ENCODE measurements around the gene UBR4.

Gene UBR4

DNA sequence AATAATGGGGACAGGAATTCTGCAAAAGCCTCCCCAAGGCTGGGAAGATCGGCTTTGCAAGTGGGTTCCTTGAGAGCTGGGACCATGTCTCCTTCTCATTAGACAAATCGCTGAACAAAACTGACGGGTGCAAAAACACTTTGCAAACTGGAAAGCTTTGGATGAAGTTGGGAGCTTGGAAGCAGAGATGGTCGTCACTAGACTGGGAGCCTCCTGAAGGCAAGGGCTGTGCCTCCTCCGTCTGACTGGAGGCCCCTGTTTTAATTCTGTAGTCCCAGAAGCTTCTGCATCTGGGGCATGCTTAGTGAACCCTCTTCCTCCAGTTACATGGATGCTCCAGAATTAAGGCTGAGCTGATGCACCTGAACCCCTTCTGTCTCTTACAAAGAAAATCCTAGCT is 171.3 kb downstream of the UBR4 start:
- no peak for DNase-seq
- no peaks in the 10 kb centered on the region for H3K9me3 ChIP-seq (replicated peaks; ENCODE audit: insufficient read depth, low read length)
- peaks cover 97% of the 10 kb centered on the region for H3K27me3 ChIP-seq (replicated peaks; ENCODE audit: insufficient read depth, low read length)
- no peak overlapping the region for H3K4me2 ChIP-seq (ENCODE audit: low read depth, low read length)
- H4K20me1 ChIP-seq (ENCODE audit: insufficient read depth, low read length) = no peaks in the 10 kb centered on the region
- no peaks in the 10 kb centered on the region for H3K9me2 ChIP-seq (replicated peaks; ENCODE audit: insufficient read depth, low read length)
- H3K79me2 ChIP-seq (ENCODE audit: low read length) = no peaks in the 10 kb centered on the region
- no peaks in the 10 kb centered on the region for H3K4me1 ChIP-seq (ENCODE audit: low read length)
- H3K9ac ChIP-seq (ENCODE audit: low read length) = no peak overlapping the region
- no peak overlapping the region for H3K27ac ChIP-seq (ENCODE audit: low read length)
- H3K4me3 ChIP-seq (ENCODE audit: low read length) = no peak overlapping the region
- TF ChIP-seq EZH2 (optimal IDR thresholded peaks at IDR 0.05; ENCODE audit: low read depth, low read length) (no peak), EZH2phosphoT487 (IDR thresholded peaks at IDR 0.05; ENCODE audit: low read length) (no peak), CTCF (IDR thresholded peaks at IDR 0.05; ENCODE audit: low read length) (no peak)
- no peak overlapping the region for H2AFZ ChIP-seq (ENCODE audit: low read length)
- H3K36me3 ChIP-seq (replicated peaks; ENCODE audit: insufficient read depth, low read length) = no peaks in the 10 kb centered on the region
- H3F3A ChIP-seq (ENCODE audit: insufficient read depth, low read length) = no peaks in the 10 kb centered on the region

DNA sequence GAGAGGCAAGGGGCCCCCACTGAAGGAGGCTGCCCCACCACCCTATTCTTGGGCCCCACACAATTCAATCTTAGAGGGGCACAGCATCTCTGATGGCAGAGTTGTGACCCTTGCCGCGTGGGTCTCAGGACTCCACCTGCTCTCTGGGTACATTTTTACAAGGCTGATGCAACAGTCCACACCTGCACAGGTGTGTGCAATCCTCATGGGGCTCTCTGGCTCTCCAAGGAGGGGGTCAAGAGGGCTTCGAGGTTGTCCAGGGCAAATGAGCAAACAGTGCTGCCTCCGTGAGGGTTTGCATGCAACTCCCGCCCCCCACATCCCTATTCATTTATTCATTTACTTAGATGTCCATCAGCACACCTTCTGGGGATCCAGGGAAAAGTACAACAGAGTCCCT is 172.0 kb downstream of the UBR4 start:
- no peak overlapping the region for H3K27ac ChIP-seq (ENCODE audit: low read length)
- TF ChIP-seq EZH2phosphoT487 (IDR thresholded peaks at IDR 0.05; ENCODE audit: low read length) (no peak), EZH2 (optimal IDR thresholded peaks at IDR 0.05; ENCODE audit: low read depth, low read length) (no peak), CTCF (IDR thresholded peaks at IDR 0.05; ENCODE audit: low read length) (no peak)
- no peak overlapping the region for H2AFZ ChIP-seq (ENCODE audit: low read length)
- H3K4me1 ChIP-seq (ENCODE audit: low read length) = no peaks in the 10 kb centered on the region
- H3K4me2 ChIP-seq (ENCODE audit: low read depth, low read length) = no peak overlapping the region
- no peaks in the 10 kb centered on the region for H3F3A ChIP-seq (ENCODE audit: insufficient read depth, low read length)
- no peak overlapping the region for H3K4me3 ChIP-seq (ENCODE audit: low read length)
- no peaks in the 10 kb centered on the region for H3K79me2 ChIP-seq (ENCODE audit: low read length)
- H3K9me3 ChIP-seq (replicated peaks; ENCODE audit: insufficient read depth, low read length) = no peaks in the 10 kb centered on the region
- no peak for DNase-seq
- H3K36me3 ChIP-seq (replicated peaks; ENCODE audit: insufficient read depth, low read length) = no peaks in the 10 kb centered on the region
- H3K9me2 ChIP-seq (replicated peaks; ENCODE audit: insufficient read depth, low read length) = no peaks in the 10 kb centered on the region
- no peak overlapping the region for H3K9ac ChIP-seq (ENCODE audit: low read length)
- H3K27me3 ChIP-seq (replicated peaks; ENCODE audit: insufficient read depth, low read length) = peaks cover 97% of the 10 kb centered on the region
- no peaks in the 10 kb centered on the region for H4K20me1 ChIP-seq (ENCODE audit: insufficient read depth, low read length)

GRCh38 chr1:19037659-19038058 is 172.4 kb downstream of the UBR4 start:
- Histone ChIP-seq H3K36me3 (replicated peaks; ENCODE audit: insufficient read depth, low read length) (no peaks in the 10 kb centered on the region), H3K4me3 (ENCODE audit: low read length) (no peak overlapping the region), H4K20me1 (ENCODE audit: insufficient read depth, low read length) (no peaks in the 10 kb centered on the region), H3F3A (ENCODE audit: insufficient read depth, low read length) (no peaks in the 10 kb centered on the region), H3K9me3 (replicated peaks; ENCODE audit: insufficient read depth, low read length) (no peaks in the 10 kb centered on the region), H3K9me2 (replicated peaks; ENCODE audit: insufficient read depth, low read length) (no peaks in the 10 kb centered on the region), H3K4me1 (ENCODE audit: low read length) (no peaks in the 10 kb centered on the region), H3K79me2 (ENCODE audit: low read length) (no peaks in the 10 kb centered on the region), H3K9ac (ENCODE audit: low read length) (no peak overlapping the region), H3K4me2 (ENCODE audit: low read depth, low read length) (no peak overlapping the region), H2AFZ (ENCODE audit: low read length) (no peak overlapping the region), H3K27me3 (replicated peaks; ENCODE audit: insufficient read depth, low read length) (peaks cover 97% of the 10 kb centered on the region), H3K27ac (ENCODE audit: low read length) (no peak overlapping the region)
- DNase-seq = no peak
- TF ChIP-seq EZH2 (optimal IDR thresholded peaks at IDR 0.05; ENCODE audit: low read depth, low read length) (no peak), CTCF (IDR thresholded peaks at IDR 0.05; ENCODE audit: low read length) (no peak), EZH2phosphoT487 (IDR thresholded peaks at IDR 0.05; ENCODE audit: low read length) (no peak)
